Tibial artery (tissue), 4 donors: ENCODE results near the gene GOLGA8S.
A peak's percentile ranks its signal among the peaks of the same experiment; 100 is the strongest.
"Not testable (repeated sequence)": the region's sequence is repeated elsewhere in the genome, so short reads cannot be mapped to it uniquely, and the experiment has no call there.

Source experiments
- DNase-seq, 2 donors: peaks; one replicate each; pipeline ENCODE4 v3.0.0-alpha.2; 2019
- H3K27ac ChIP-seq, 2 donors: fragments of 200-600 bp; sonication (generic) in 1 of 2; 1 replicate in 1 of 2; 2 replicates in 1 of 2; pipeline ENCODE4 v1.5.1; 2018 to 2019; ENCODE audit warnings: mild to moderate bottlenecking in 1 of 2
- H3K27me3 ChIP-seq, 2 donors: fragments of 200-600 bp; sonication (generic) in 1 of 2; one replicate each; pipeline versions ENCODE4 v1.5.1 to v1.6.0; 2016 to 2019
- H3K36me3 ChIP-seq, 3 donors: fragments of 200-600 bp; sonication (generic) in 2 of 3; one replicate each; pipeline ENCODE4 v1.5.1; 2016 to 2019; ENCODE audit warnings: mild to moderate bottlenecking in 2 of 3
- H3K4me1 ChIP-seq, 4 donors: fragments of 200-600 bp; sonication (generic) in 2 of 4; 1 replicate in 3 of 4; 2 replicates in 1 of 4; pipeline ENCODE4 v1.5.1; 2016 to 2019
- H3K4me3 ChIP-seq, 2 donors: fragments of 200-600 bp; sonication (generic) in 1 of 2; 1 replicate in 1 of 2; 2 replicates in 1 of 2; pipeline ENCODE4 v1.5.1; 2018 to 2019; ENCODE audit warnings: mild to moderate bottlenecking in 2 of 2
- H3K9me3 ChIP-seq, 3 donors: fragments of 200-600 bp; sonication (generic) in 1 of 3; one replicate each; pipeline ENCODE4 v1.5.1; 2016 to 2019
- CTCF ChIP-seq, 2 experiments: fragments of 200-600 bp in 1 of 2; fragments of 450-650 bp in 1 of 2; IDR thresholded peaks; one replicate each; pipeline ENCODE4 v1.5.1; 2017 to 2019; ENCODE audit warnings: antibody characterized with exemption in 2 of 2, mild to moderate bottlenecking in 1 of 2, moderate library complexity in 1 of 2
- intact Hi-C: fragments of 100-400 bp; cut with DNase I; formaldehyde crosslinking; loops from one replicate; pipeline ENCODE4 v1.15.0; 2023; ENCODE audit warnings: low total_unique reads

Gene GOLGA8S

GRCh38 chr15:23354448-23354847 lies at the start of gene GOLGA8S:
GOLGA8S (plus strand) TSS chr15:23354748; CDS start chr15:23354810, 62 bp downstream.
- DNase-seq, intact Hi-C loops, H3K27ac ChIP-seq, H3K9me3 ChIP-seq, H3K4me1 ChIP-seq, H3K4me3 ChIP-seq, H3K36me3 ChIP-seq, H3K27me3 ChIP-seq: not testable (repeated sequence)

- intact Hi-C loops: not testable (repeated sequence)
- peaks cover 0 to 23% (median 11%) of the 10 kb centered on the region in 4 donors for H3K4me1 ChIP-seq
Measured at GRCh38 chr15:23304805-23305204, 49.7 kb upstream of the GOLGA8S start.

GRCh38 chr15:23305921-23306320 lies 48.6 kb upstream of the GOLGA8S start:
- DNase-seq, H3K27me3 ChIP-seq, H3K4me3 ChIP-seq, intact Hi-C loops, H3K27ac ChIP-seq, H3K9me3 ChIP-seq: not testable (repeated sequence)
- peaks cover 30 to 47% (median 31%) of the 10 kb centered on the region in 3 donors for H3K36me3 ChIP-seq
- H3K4me1 ChIP-seq: peaks cover 0 to 23% (median 11%) of the 10 kb centered on the region in 4 donors

More at GRCh38 chr15:23304805-23305204, 49.7 kb upstream of the GOLGA8S start:
- not testable (repeated sequence) for DNase-seq, H3K9me3 ChIP-seq, H3K27me3 ChIP-seq
- H3K36me3 ChIP-seq: peaks cover 19 to 36% (median 20%) of the 10 kb centered on the region in 3 donors
- peak overlapping the region in 1 of 2 donors; percentile 65 for H3K27ac ChIP-seq
- peak overlapping the region; percentile 54 to 55 for H3K4me3 ChIP-seq

- H3K9me3 ChIP-seq, intact Hi-C loops, H3K27me3 ChIP-seq, H3K4me1 ChIP-seq, H3K27ac ChIP-seq, H3K4me3 ChIP-seq, DNase-seq: not testable (repeated sequence)
- peaks cover 31 to 49% (median 35%) of the 10 kb centered on the region in 3 donors for H3K36me3 ChIP-seq
Measured at GRCh38 chr15:23311233-23311632, 43.3 kb upstream of the GOLGA8S start.

- H3K9me3 ChIP-seq, H3K4me1 ChIP-seq, H3K27ac ChIP-seq, intact Hi-C loops, H3K36me3 ChIP-seq, H3K4me3 ChIP-seq, H3K27me3 ChIP-seq, DNase-seq: not testable (repeated sequence)
Measured at GRCh38 chr15:23334096-23334495, 20.5 kb upstream of the GOLGA8S start, which contains the start of gene GOLGA6L26. GOLGA6L26 (minus strand) TSS chr15:23334196; CDS start chr15:23334135, 61 bp downstream.

- H3K9me3 ChIP-seq, DNase-seq, H3K4me3 ChIP-seq, H3K27ac ChIP-seq, H3K4me1 ChIP-seq, intact Hi-C loops, H3K27me3 ChIP-seq, H3K36me3 ChIP-seq: not testable (repeated sequence)
Measured at GRCh38 chr15:23362622-23363021, 8.1 kb downstream of the GOLGA8S start.

GRCh38 chr15:23364261-23364660 lies 9.7 kb downstream of the GOLGA8S start:
- H3K4me1 ChIP-seq: peaks cover 0 to 12% (median under 1%) of the 10 kb centered on the region in 4 donors
- TF ChIP-seq CTCF (IDR thresholded peaks at IDR 0.05): peak; percentile 46 to 48
- H3K27ac ChIP-seq, H3K36me3 ChIP-seq, H3K9me3 ChIP-seq, H3K4me3 ChIP-seq, DNase-seq, intact Hi-C loops, H3K27me3 ChIP-seq: not testable (repeated sequence)

GRCh38 chr15:23370578-23370977 lies 16.0 kb downstream of the GOLGA8S start:
- intact Hi-C loops: no loop called here
- peak overlapping the region; percentile 70 to 71 for H3K27ac ChIP-seq

GRCh38 chr15:23371134-23371533 lies 16.6 kb downstream of the GOLGA8S start:
- H3K27me3 ChIP-seq, DNase-seq, intact Hi-C loops, H3K36me3 ChIP-seq, H3K9me3 ChIP-seq, H3K4me3 ChIP-seq: not testable (repeated sequence)
- Histone ChIP-seq H3K4me1 (peaks cover 0 to 46% (median 9%) of the 10 kb centered on the region in 4 donors), H3K27ac (peak overlapping the region; percentile 70 to 71)

More at GRCh38 chr15:23370578-23370977, 16.0 kb downstream of the GOLGA8S start:
- no peaks in the 10 kb centered on the region for H3K36me3 ChIP-seq
- no peak overlapping the region for H3K4me3 ChIP-seq
- no peak for DNase-seq
- H3K27me3 ChIP-seq: no peaks in the 10 kb centered on the region
- H3K9me3 ChIP-seq: no peaks in the 10 kb centered on the region
- peaks cover 0 to 46% (median 9%) of the 10 kb centered on the region in 4 donors for H3K4me1 ChIP-seq
- TF ChIP-seq CTCF (IDR thresholded peaks at IDR 0.05): no peak

GRCh38 chr15:23371868-23372267 lies 17.3 kb downstream of the GOLGA8S start:
- H3K27me3 ChIP-seq, intact Hi-C loops, DNase-seq, H3K9me3 ChIP-seq, H3K4me3 ChIP-seq, H3K36me3 ChIP-seq: not testable (repeated sequence)
- Histone ChIP-seq H3K27ac (peak overlapping the region; percentile 70 to 71), H3K4me1 (peaks cover 0 to 46% (median 9%) of the 10 kb centered on the region in 4 donors)
